ENCODE results near the gene C6orf120.

C6orf120 gene

DNA sequence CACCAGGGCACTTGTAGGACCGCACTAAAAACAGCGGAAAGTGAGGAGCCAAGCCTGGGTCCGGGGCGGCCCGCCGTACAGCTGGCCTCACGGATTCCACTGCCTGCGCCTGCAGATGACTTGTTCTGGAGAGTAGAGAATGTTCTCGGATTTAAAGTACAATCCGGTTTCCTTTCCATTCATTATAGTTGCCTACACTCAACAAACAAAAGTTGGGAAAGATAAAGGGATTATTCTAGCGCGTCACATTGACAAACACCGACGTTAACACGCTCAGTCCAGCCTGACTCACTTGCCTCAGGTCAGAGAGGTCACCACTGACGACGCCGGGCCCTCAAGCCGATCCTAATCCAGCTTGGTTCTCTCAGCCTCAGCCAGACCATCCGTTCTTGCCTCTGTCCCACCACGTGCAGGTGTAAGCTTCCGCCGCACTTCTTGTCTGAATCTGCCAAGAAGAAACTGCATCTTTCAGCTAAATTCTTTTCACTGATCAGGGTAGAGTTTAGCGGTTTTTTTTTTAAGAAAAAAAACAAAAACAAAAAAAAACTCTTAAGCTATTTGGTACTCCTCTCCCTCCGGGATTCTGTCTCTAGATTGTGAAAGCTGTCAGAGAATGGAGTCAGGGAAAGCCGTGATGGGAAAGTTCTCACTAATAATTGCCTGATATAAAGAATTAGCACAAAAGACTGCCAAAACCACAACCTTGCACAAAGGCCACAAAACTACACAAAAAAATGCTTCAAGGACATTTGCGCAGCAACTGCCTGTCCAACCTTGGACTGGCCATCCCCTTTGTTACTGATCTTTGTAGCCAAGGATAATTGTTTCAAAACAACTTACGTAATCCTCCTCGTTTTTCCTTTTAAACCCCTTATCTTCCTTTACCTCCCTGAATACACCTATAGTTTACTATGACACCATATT lies 23.5 kb downstream of the C6orf120 start:
- no peak for TF ChIP-seq CTCF (IDR thresholded peaks at IDR 0.05; ENCODE audit: low read depth, low read length, missing control alignments)
- no peak for DNase-seq (ENCODE audit: low read depth)
- H3K4me3 ChIP-seq (ENCODE audit: low read depth, low read length) = peak overlapping the region; percentile 52
- in situ Hi-C loops (cut with HindIII; ENCODE audit: low sequenced_read_pairs) = no loop called here

- H3K4me3 ChIP-seq (ENCODE audit: low read depth, low read length) = no peak overlapping the region
- no peak for DNase-seq (ENCODE audit: low read depth)
- in situ Hi-C loops (cut with HindIII; ENCODE audit: low sequenced_read_pairs) = no loop called here
- no peak for TF ChIP-seq CTCF (IDR thresholded peaks at IDR 0.05; ENCODE audit: low read depth, low read length, missing control alignments)
Measured at GRCh38 chr6:169726049-169726400, 24.1 kb downstream of the C6orf120 start.

GRCh38 chr6:169726963-169727362 lies 25.0 kb downstream of the C6orf120 start:
- in situ Hi-C loops (cut with HindIII; ENCODE audit: low sequenced_read_pairs) = no loop called here
- DNase-seq (ENCODE audit: low read depth) = no peak
- H3K4me3 ChIP-seq (ENCODE audit: low read depth, low read length) = no peak overlapping the region
- TF ChIP-seq CTCF (IDR thresholded peaks at IDR 0.05; ENCODE audit: low read depth, low read length, missing control alignments) = no peak

DNA sequence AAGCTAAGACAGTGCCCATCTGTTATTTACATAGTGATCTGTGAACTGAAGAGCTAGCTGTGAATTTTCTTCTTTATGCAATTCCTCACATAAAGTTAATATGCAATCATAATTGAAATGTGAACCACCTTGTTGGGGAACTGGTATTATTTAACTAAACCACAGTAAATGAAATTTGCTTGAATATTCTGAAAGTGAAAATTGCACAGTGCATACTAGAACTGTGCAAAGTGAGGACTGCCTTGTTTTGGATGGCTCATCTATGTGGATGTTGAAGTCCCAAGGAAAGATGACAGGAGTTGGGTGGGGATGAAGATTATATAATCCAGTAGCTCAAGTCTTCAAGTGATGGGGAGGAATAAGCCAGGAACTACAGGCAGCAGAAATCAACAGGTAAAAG lies 28.0 kb downstream of the C6orf120 start:
- no peak overlapping the region for H3K4me3 ChIP-seq (ENCODE audit: low read depth, low read length)
- DNase-seq (ENCODE audit: low read depth) = no peak
- in situ Hi-C loops (cut with HindIII; ENCODE audit: low sequenced_read_pairs) = no loop called here
- TF ChIP-seq CTCF (IDR thresholded peaks at IDR 0.05; ENCODE audit: low read depth, low read length, missing control alignments) = no peak

DNA sequence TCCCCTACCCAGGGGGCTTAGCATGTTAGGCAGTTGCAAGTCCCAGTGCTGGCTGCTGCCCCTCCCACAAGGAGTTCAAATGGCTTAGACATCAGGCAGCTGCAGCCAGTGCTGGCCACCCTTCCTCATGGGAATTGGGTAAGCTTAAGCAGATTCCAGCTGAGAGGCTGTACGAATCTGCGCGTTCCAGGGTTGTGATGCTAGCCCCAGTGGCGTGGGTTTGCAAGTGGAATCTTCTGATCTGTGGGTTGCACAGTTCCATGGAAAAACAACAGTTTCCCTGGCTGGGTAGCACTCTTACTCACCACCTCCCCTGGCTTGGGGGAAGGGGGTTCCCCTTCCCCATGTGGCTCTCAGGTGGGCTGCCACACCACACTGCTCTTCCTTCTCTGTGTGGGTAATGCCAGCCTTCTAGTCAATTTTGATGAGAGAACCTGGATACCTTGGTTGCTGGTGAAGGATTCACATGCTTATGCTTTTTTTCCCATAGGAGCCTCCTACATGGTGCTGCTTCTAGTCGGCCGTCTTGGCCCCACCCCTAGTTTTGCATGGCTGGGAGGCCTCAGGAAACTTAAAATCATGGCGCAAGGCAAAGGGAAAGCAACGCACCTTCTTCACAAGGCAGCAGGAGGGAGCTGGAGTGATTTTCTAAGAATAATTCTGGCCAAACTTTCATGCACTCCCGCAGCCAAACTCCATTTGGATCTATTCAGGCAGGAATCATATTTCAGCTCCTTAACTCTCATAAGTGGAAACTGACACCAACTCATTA lies 36.5 kb downstream of the C6orf120 start:
- in situ Hi-C loops (cut with HindIII; ENCODE audit: low sequenced_read_pairs) = no loop called here
- no peak overlapping the region for H3K4me3 ChIP-seq (ENCODE audit: low read depth, low read length)
- TF ChIP-seq CTCF (IDR thresholded peaks at IDR 0.05; ENCODE audit: low read depth, low read length, missing control alignments) = no peak

DNA sequence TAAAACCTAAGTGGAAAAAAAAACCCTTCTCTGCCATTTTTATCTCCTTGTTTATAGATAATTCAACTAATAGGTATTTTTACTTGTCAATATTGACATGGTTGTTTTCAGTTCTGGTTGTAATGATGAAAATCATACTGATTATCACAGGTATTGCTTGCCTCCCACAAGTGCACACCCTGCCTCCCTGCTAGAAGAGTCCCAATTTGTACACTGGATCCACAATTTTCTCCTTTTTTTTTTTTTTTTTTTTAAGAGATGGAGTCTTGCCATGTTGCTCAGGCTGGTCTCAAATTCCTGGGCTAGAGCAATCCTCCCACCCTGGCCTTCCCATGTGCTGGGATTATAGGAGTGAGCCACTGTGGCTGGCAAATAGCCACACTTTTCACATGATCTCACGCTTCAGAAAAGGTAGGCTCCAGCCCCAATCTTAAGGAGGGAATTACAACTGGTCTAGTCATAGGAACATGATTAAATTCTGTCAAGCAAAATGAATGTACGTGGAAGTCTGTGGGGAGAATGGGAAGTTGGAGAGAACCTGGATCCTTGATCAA lies 37.1 kb downstream of the C6orf120 start:
- no peak overlapping the region for H3K4me3 ChIP-seq (ENCODE audit: low read depth, low read length)
- no peak for TF ChIP-seq CTCF (IDR thresholded peaks at IDR 0.05; ENCODE audit: low read depth, low read length, missing control alignments)
- DNase-seq (ENCODE audit: low read depth) = no peak
- in situ Hi-C loops (cut with HindIII; ENCODE audit: low sequenced_read_pairs) = no loop called here

More for the DNA sequence above, 36.5 kb downstream of the C6orf120 start:
- DNase-seq (ENCODE audit: low read depth) = no peak
